ENCODE measurements around the gene TMEM208.
A peak's percentile ranks its signal among the peaks of the same experiment; 100 is the strongest.

Gene TMEM208

GRCh38 chr16:67226804-67227566 lies at the start of gene TMEM208:
Gene TMEM208, plus strand, starts transcription at chr16:67227130. Its CDS starts 89 bp downstream, at chr16:67227219.
- peak within 1 kb of the TSS; percentile 92 to 98 for H3K4me3 Mint-ChIP-seq
- peaks cover 37 to 39% of the 10 kb centered on the region in 2 donors for H3K4me1 Mint-ChIP-seq
- DNase-seq (peak; percentile 99), ATAC-seq (replicated peaks) (peak; percentile 95 to 97)
- peak within 1 kb of the TSS; percentile 98 for H3K27ac Mint-ChIP-seq
- no peaks in the 10 kb centered on the region for H3K27me3 Mint-ChIP-seq
- H3K36me3 Mint-ChIP-seq = peaks cover 33 to 52% of the 10 kb centered on the region in 2 donors
- no peaks in the 10 kb centered on the region for H3K9me3 Mint-ChIP-seq

GRCh38 chr16:67177743-67178699 lies 48.9 kb upstream of the TMEM208 start:
- DNase-seq = no peak
- H3K4me1 Mint-ChIP-seq = peaks cover 19 to 34% of the 10 kb centered on the region in 2 donors

GRCh38 chr16:67179421-67180080 lies 47.4 kb upstream of the TMEM208 start:
- DNase-seq (no peak), ATAC-seq (replicated peaks) (no peak)
- Mint-ChIP-seq H3K4me3 (no peak overlapping the region), H3K36me3 (peaks cover 3 to 4% of the 10 kb centered on the region in 2 donors), H3K27me3 (peaks cover 34 to 45% of the 10 kb centered on the region in 2 donors), H3K4me1 (peaks cover 7 to 20% of the 10 kb centered on the region in 2 donors), H3K9me3 (no peaks in the 10 kb centered on the region), H3K27ac (no peak overlapping the region)

More at GRCh38 chr16:67177743-67178699, 48.9 kb upstream of the TMEM208 start:
- peak; percentile 52 to 59 for ATAC-seq (replicated peaks)
- Mint-ChIP-seq H3K27me3 (peaks cover 46 to 59% of the 10 kb centered on the region in 2 donors), H3K36me3 (peaks cover 3 to 4% of the 10 kb centered on the region in 2 donors), H3K4me3 (peak overlapping the region; percentile 52 to 62), H3K27ac (no peak overlapping the region), H3K9me3 (no peaks in the 10 kb centered on the region)

DNA sequence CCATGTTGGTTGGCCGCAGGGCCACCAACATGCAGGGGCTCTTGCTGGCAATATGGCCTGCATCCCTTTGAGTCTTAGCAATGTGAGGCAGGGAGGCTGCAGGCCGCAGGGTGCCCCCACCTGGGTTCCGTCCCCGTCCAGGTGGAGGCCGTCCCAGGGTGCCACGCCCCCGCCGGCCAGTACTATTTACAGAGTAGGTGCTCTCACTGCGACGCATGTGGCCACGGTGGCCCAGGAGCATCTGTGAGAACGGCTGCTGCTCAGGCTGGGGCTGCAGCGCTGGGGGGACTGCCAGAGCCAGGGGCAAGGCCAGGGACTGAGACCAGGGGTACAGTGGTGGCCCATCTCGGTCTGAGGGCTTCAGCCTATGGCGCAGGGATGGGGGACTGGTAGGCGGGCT lies 46.8 kb upstream of the TMEM208 start:
- peaks cover 13 to 25% of the 10 kb centered on the region in 2 donors for H3K4me1 Mint-ChIP-seq
- H3K9me3 Mint-ChIP-seq = no peaks in the 10 kb centered on the region
- H3K4me3 Mint-ChIP-seq = no peak overlapping the region
- peaks cover 35 to 46% of the 10 kb centered on the region in 2 donors for H3K27me3 Mint-ChIP-seq
- peaks cover 3 to 4% of the 10 kb centered on the region in 2 donors for H3K36me3 Mint-ChIP-seq
- H3K27ac Mint-ChIP-seq = no peak overlapping the region
- ATAC-seq (replicated peaks) (no peak), DNase-seq (no peak)

DNA sequence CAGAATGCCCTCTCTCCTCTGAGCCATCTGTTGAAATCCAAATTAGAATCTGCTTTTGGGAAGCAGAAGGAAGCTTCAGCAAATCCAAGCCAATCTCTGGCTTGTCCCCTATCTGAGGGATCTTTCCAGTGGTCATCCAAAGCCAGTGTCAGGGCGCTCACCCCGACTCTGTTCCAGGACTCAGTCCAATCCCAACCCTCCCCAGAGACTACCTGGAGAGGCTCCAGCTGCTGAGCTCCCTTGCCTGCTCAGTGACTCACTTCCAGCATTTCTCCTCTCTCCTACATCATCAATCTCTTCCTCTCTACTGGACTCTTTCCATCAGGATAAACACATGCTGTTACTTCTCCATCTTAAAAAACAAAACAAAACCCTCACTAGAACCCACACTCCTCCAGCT lies 45.6 kb upstream of the TMEM208 start:
- H3K27me3 Mint-ChIP-seq = peaks cover 34 to 39% of the 10 kb centered on the region in 2 donors

DNA sequence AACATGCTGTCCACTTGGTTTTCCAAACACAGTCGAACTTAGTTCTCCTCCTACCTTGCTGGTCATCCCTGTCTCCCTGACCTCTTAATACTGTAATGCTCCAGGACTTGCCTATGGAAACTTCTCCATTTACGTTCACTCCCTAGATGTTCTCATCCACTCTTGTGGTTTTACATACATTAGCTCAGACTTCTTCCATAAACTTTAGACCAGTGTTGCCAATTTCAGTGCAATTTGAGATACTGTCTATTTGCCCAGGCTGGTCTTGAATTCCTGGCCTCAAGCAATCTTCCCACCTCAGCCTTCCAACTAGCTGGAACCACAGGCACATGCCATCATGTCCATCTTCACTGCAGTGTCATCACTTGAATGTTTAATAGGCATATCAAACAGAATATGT lies 44.6 kb upstream of the TMEM208 start:
- DNase-seq (no peak), ATAC-seq (replicated peaks) (no peak)
- Mint-ChIP-seq H3K4me1 (peaks cover 18 to 31% of the 10 kb centered on the region in 2 donors), H3K9me3 (no peaks in the 10 kb centered on the region), H3K4me3 (no peak overlapping the region), H3K27me3 (peaks cover 31 to 39% of the 10 kb centered on the region in 2 donors), H3K27ac (no peak overlapping the region), H3K36me3 (peaks cover 3 to 4% of the 10 kb centered on the region in 2 donors)

More for the DNA sequence above, 45.6 kb upstream of the TMEM208 start:
- DNase-seq (no peak), ATAC-seq (replicated peaks) (no peak)
- Mint-ChIP-seq H3K4me3 (no peak overlapping the region), H3K36me3 (peaks cover 3 to 4% of the 10 kb centered on the region in 2 donors), H3K9me3 (no peaks in the 10 kb centered on the region), H3K27ac (no peak overlapping the region), H3K4me1 (peaks cover 18 to 31% of the 10 kb centered on the region in 2 donors)

DNA sequence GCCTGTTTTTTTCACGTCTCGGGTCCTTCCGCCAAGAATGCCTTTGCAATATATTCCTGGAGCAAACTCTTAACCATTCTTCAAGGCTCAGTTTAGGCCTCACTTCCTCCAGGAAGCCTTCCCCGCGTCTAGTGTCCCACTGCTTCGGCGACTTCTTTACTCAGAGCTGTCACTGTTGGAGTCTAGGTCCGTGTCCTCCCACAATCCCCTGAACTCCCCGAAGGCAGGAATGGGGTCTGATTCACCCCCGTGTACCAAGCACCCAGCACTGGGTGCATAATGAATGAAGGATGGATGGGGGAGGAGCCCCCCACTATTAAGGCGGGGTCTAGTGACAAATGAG lies 43.7 kb upstream of the TMEM208 start:
- H3K36me3 Mint-ChIP-seq = peaks cover 3 to 4% of the 10 kb centered on the region in 2 donors
- H3K27me3 Mint-ChIP-seq = peaks cover 21 to 34% of the 10 kb centered on the region in 2 donors
- H3K4me1 Mint-ChIP-seq = peaks cover 12 to 21% of the 10 kb centered on the region in 2 donors
- H3K4me3 Mint-ChIP-seq = no peak overlapping the region
- no peaks in the 10 kb centered on the region for H3K9me3 Mint-ChIP-seq
- no peak for DNase-seq
- no peak overlapping the region for H3K27ac Mint-ChIP-seq
- no peak for ATAC-seq (replicated peaks)

- Mint-ChIP-seq H3K4me1 (peaks cover 12 to 15% of the 10 kb centered on the region in 2 donors), H3K36me3 (peaks cover 3% of the 10 kb centered on the region in 2 donors), H3K27me3 (peaks cover 15 to 28% of the 10 kb centered on the region in 2 donors), H3K27ac (no peak within 1 kb of the TSS), H3K4me3 (peak within 1 kb of the TSS in 1 of 2 donors; percentile 88), H3K9me3 (no peaks in the 10 kb centered on the region)
- peak; percentile 91 for DNase-seq
- peak; percentile 96 to 97 for ATAC-seq (replicated peaks)
Observed at GRCh38 chr16:67183627-67184452, 43.1 kb upstream of the TMEM208 start, which contains the start of gene MATCAP1. Gene MATCAP1, minus strand, starts transcription at chr16:67183963. Its CDS starts 3,353 bp downstream, at chr16:67180610.

GRCh38 chr16:67184453-67184994 lies 42.4 kb upstream of the TMEM208 start:
- Mint-ChIP-seq H3K27me3 (peaks cover 11 to 21% of the 10 kb centered on the region in 2 donors), H3K9me3 (no peaks in the 10 kb centered on the region), H3K36me3 (no peaks in the 10 kb centered on the region), H3K4me1 (peaks cover 12 to 14% of the 10 kb centered on the region in 2 donors), H3K4me3 (peak overlapping the region in 1 of 2 donors; percentile 88), H3K27ac (no peak overlapping the region)
- ATAC-seq (replicated peaks) = peak; percentile 4 to 8
- DNase-seq = no peak

GRCh38 chr16:67184995-67185650 lies 41.8 kb upstream of the TMEM208 start:
- no peaks in the 10 kb centered on the region for H3K36me3 Mint-ChIP-seq
- no peaks in the 10 kb centered on the region for H3K9me3 Mint-ChIP-seq
- ATAC-seq (replicated peaks) (peak; percentile 40 to 48), DNase-seq (peak; percentile 76)
- H3K4me3 Mint-ChIP-seq = peak overlapping the region in 1 of 2 donors; percentile 88
- peaks cover 11 to 20% of the 10 kb centered on the region in 2 donors for H3K27me3 Mint-ChIP-seq
- H3K27ac Mint-ChIP-seq = peak overlapping the region; percentile 81
- H3K4me1 Mint-ChIP-seq = peaks cover 12 to 14% of the 10 kb centered on the region in 2 donors

DNA sequence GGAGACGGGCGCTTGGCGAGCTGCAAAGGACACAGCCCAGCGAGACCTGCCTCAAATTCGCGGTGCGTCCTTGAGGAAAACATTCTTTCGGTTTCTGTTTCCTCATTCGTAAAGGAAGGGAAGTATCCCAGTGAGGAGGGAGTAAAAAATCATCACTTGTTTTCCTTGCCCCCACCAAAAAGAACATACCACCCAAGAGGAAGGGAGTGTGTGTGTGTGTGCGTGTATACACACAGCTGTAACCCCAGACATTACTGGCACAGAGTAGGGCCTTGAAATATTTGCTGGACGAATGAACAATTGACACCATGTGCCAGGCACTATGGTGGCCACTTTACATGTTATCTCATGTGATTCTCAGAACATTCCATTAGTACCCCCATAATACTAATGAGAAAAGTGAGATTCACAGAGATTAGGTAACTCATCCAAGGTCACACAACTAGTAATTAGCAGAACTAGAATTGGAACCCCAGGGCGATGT lies 41.2 kb upstream of the TMEM208 start:
- no peak overlapping the region for H3K27ac Mint-ChIP-seq
- no peak overlapping the region for H3K4me3 Mint-ChIP-seq

DNA sequence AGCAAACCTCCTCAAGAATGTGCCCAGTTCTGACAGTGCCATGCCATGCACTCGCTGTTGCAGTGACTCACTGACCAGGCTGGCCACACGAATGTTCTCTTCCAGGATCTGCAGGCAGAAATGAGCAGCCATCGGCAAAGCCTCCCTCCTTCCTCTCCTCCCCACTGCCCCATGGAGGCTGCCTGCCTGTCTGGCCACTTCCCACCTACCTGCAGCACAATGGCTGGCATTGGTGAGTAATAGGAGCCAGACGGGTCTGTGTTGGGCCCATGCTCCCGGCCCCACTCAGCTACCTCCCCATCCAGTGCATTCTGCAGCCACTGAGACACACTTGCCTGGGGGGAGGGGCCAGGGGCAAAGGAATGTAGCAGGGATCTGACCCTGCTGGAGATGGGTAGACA lies 40.4 kb upstream of the TMEM208 start:
- H3K27me3 Mint-ChIP-seq = peaks cover 11 to 20% of the 10 kb centered on the region in 2 donors

More for the DNA sequence above, 41.2 kb upstream of the TMEM208 start:
- peaks cover 11 to 20% of the 10 kb centered on the region in 2 donors for H3K27me3 Mint-ChIP-seq
- H3K4me1 Mint-ChIP-seq = peaks cover 12 to 14% of the 10 kb centered on the region in 2 donors
- no peaks in the 10 kb centered on the region for H3K36me3 Mint-ChIP-seq
- DNase-seq = no peak
- ATAC-seq (replicated peaks) = no peak
- no peaks in the 10 kb centered on the region for H3K9me3 Mint-ChIP-seq

More for the DNA sequence above, 40.4 kb upstream of the TMEM208 start:
- Mint-ChIP-seq H3K4me3 (no peak overlapping the region), H3K9me3 (no peaks in the 10 kb centered on the region), H3K27ac (no peak overlapping the region), H3K4me1 (peaks cover 14 to 19% of the 10 kb centered on the region in 2 donors), H3K36me3 (no peaks in the 10 kb centered on the region)
- DNase-seq (no peak), ATAC-seq (replicated peaks) (no peak)
